ENCODE data around the gene MAP1B.

- TF ChIP-seq CTCF (IDR thresholded peaks at IDR 0.05) (no peak), POLR2AphosphoS5 (IDR thresholded peaks at IDR 0.05) (no peak)
Observed at GRCh38 chr5:72138943-72139521, 31.8 kb downstream of the MAP1B start.
